ENCODE data around the gene NUP88.

GRCh38 chr17:5418858-5419355, 555 bp downstream of the NUP88 start:
- TF ChIP-seq CTCF (IDR thresholded peaks at IDR 0.05; ENCODE audit: low read depth, low read length, poor library complexity, severe bottlenecking) (no peak), EZH2phosphoT487 (IDR thresholded peaks at IDR 0.05; ENCODE audit: borderline replicate concordance, low read length) (no peak)
